DND-41 (cell line): ENCODE measurements around the gene SYNRG.
A peak's percentile ranks its signal among the peaks of the same experiment; 100 is the strongest.

Experiments
- ATAC-seq: fragments of 200-7000 bp; cut with Tn5 transposase; 3 replicates; pipeline ENCODE4 v1.9.1; 2021; ENCODE audit warnings: low read depth; ENCODE audit not compliant: insufficient read depth
- DNase-seq: peaks from one replicate; pipeline ENCODE4 v3.0.0-alpha.2; 2020
- H2AFZ ChIP-seq: 2 replicates; pipeline ENCODE4 v1.6.0; 2012; ENCODE audit warnings: low read depth, low read length
- H3K27ac ChIP-seq: 2 replicates; pipeline ENCODE4 v1.5.1; 2012; ENCODE audit warnings: low read length, inconsistent platforms
- H3K27me3 ChIP-seq: fragments of 200-600 bp; sonication (generic); 2 replicates; pipeline ENCODE4 v1.6.0; 2012; ENCODE audit warnings: low read length, mild to moderate bottlenecking, inconsistent platforms; ENCODE audit not compliant: insufficient read depth, poor library complexity
- H3K36me3 ChIP-seq: 2 replicates; pipeline ENCODE4 v1.5.1; 2012; ENCODE audit warnings: low read length, inconsistent platforms; ENCODE audit not compliant: insufficient read depth
- H3K4me1 ChIP-seq: 2 replicates; pipeline ENCODE4 v1.5.1; 2012; ENCODE audit warnings: mild to moderate bottlenecking, low read length; ENCODE audit not compliant: insufficient read depth
- H3K4me2 ChIP-seq: 2 replicates; pipeline ENCODE4 v1.6.0; 2012; ENCODE audit warnings: mild to moderate bottlenecking, moderate library complexity, low read length, inconsistent platforms; ENCODE audit not compliant: insufficient read depth
- H3K4me3 ChIP-seq, 2 experiments: fragments of 200-600 bp in 1 of 2; shearing (Covaris generic) in 1 of 2; 2 replicates each; pipeline ENCODE4 v1.5.1; 2012 to 2016; ENCODE audit warnings: inconsistent platforms in 2 of 2, low read length in 2 of 2, mild to moderate bottlenecking in 2 of 2, low read depth in 1 of 2, moderate library complexity in 1 of 2
- H3K79me2 ChIP-seq: 2 replicates; pipeline ENCODE4 v1.6.0; 2012; ENCODE audit warnings: low read length, inconsistent platforms; ENCODE audit not compliant: insufficient read depth
- H3K9ac ChIP-seq: 2 replicates; pipeline ENCODE4 v1.6.0; 2012; ENCODE audit warnings: low read depth, mild to moderate bottlenecking, inconsistent platforms, low read length, moderate library complexity
- H3K9me3 ChIP-seq: 2 replicates; pipeline ENCODE4 v1.5.1; 2012; ENCODE audit warnings: low read length, moderate library complexity, mild to moderate bottlenecking, inconsistent platforms; ENCODE audit not compliant: insufficient read depth, severe bottlenecking
- H4K20me1 ChIP-seq: 2 replicates; pipeline ENCODE4 v1.6.0; 2012; ENCODE audit warnings: low read length; ENCODE audit not compliant: insufficient read depth
- CTCF ChIP-seq: IDR thresholded peaks from 2 replicates; pipeline ENCODE4 v1.5.1; 2012; ENCODE audit warnings: borderline replicate concordance, low read length, moderate library complexity, mild to moderate bottlenecking; ENCODE audit not compliant: poor library complexity, severe bottlenecking; ENCODE audit errors: extremely low read depth
- EZH2 ChIP-seq: IDR thresholded peaks from 3 replicates; pipeline ENCODE4 v1.6.1; 2012; ENCODE audit warnings: borderline replicate concordance, low read depth, mild to moderate bottlenecking, moderate library complexity, low read length, inconsistent platforms; ENCODE audit not compliant: severe bottlenecking

The SYNRG gene

GRCh38 chr17:37532756-37533155 lies 76.5 kb downstream of the SYNRG start:
- no peak overlapping the region for H2AFZ ChIP-seq
- ATAC-seq = no peak
- no peaks in the 10 kb centered on the region for H3K27me3 ChIP-seq
- H3K9ac ChIP-seq = no peak overlapping the region
- H3K36me3 ChIP-seq = peaks cover 85% of the 10 kb centered on the region
- DNase-seq = no peak
- H3K4me2 ChIP-seq = no peak overlapping the region
- H3K27ac ChIP-seq = no peak overlapping the region
- no peak overlapping the region for H3K4me3 ChIP-seq
- TF ChIP-seq CTCF = no peak
- no peak for TF ChIP-seq EZH2
- no peaks in the 10 kb centered on the region for H3K9me3 ChIP-seq
- no peaks in the 10 kb centered on the region for H3K79me2 ChIP-seq
- no peaks in the 10 kb centered on the region for H4K20me1 ChIP-seq
- no peaks in the 10 kb centered on the region for H3K4me1 ChIP-seq

- Histone ChIP-seq H3K36me3 (peaks cover 74% of the 10 kb centered on the region), H3K79me2 (no peaks in the 10 kb centered on the region), H4K20me1 (no peaks in the 10 kb centered on the region), H3K27ac (no peak overlapping the region), H2AFZ (no peak overlapping the region), H3K9ac (no peak overlapping the region), H3K4me2 (no peak overlapping the region), H3K4me1 (no peaks in the 10 kb centered on the region), H3K27me3 (no peaks in the 10 kb centered on the region), H3K4me3 (no peak overlapping the region), H3K9me3 (no peaks in the 10 kb centered on the region)
- TF ChIP-seq EZH2 = no peak
- TF ChIP-seq CTCF = no peak
- DNase-seq = no peak
- ATAC-seq = no peak
Measured at GRCh38 chr17:37530420-37530819, 78.8 kb downstream of the SYNRG start.

- H2AFZ ChIP-seq = no peak overlapping the region
- DNase-seq (peak; percentile 42), ATAC-seq (peak; percentile 83)
- H3K27me3 ChIP-seq = no peaks in the 10 kb centered on the region
- no peaks in the 10 kb centered on the region for H3K4me1 ChIP-seq
- peaks cover 76% of the 10 kb centered on the region for H3K36me3 ChIP-seq
- H3K9me3 ChIP-seq = no peaks in the 10 kb centered on the region
- H3K4me3 ChIP-seq = no peak overlapping the region
- H4K20me1 ChIP-seq = no peaks in the 10 kb centered on the region
- H3K9ac ChIP-seq = no peak overlapping the region
- no peak overlapping the region for H3K4me2 ChIP-seq
- H3K79me2 ChIP-seq = no peaks in the 10 kb centered on the region
- no peak overlapping the region for H3K27ac ChIP-seq
- peak; percentile 84 for TF ChIP-seq CTCF
- TF ChIP-seq EZH2 = no peak
Measured at GRCh38 chr17:37527249-37527851, 81.9 kb downstream of the SYNRG start.
